ENCODE measurements around the gene ACAP2.
"Not testable (repeated sequence)": the region's sequence is repeated elsewhere in the genome, so short reads cannot be mapped to it uniquely, and the experiment has no call there.

ACAP2 gene

DNA sequence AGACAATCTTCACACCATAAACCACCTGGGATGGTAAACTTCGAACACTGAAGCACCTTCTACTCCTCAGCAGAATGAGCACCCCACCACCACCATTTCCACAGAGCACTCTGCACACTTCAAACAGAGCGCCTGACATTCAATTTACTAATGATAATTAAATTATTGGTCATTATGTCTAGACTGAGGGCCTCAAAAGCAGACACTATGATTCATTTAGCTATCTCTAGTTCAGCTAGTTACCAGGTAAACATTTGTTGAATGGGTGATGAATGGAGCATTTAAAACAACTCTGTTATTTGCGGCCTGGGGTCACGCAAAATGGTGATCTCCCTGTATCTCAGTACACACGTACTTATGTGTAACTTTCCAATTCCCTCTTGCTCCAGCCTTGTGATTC lies 40.9 kb downstream of the ACAP2 start:
- no peak for FAIRE-seq
- TF ChIP-seq, protein P1, sequence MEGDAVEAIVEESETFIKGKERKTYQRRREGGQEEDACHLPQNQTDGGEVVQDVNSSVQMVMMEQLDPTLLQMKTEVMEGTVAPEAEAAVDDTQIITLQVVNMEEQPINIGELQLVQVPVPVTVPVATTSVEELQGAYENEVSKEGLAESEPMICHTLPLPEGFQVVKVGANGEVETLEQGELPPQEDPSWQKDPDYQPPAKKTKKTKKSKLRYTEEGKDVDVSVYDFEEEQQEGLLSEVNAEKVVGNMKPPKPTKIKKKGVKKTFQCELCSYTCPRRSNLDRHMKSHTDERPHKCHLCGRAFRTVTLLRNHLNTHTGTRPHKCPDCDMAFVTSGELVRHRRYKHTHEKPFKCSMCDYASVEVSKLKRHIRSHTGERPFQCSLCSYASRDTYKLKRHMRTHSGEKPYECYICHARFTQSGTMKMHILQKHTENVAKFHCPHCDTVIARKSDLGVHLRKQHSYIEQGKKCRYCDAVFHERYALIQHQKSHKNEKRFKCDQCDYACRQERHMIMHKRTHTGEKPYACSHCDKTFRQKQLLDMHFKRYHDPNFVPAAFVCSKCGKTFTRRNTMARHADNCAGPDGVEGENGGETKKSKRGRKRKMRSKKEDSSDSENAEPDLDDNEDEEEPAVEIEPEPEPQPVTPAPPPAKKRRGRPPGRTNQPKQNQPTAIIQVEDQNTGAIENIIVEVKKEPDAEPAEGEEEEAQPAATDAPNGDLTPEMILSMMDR (IDR thresholded peaks at IDR 0.05; ENCODE audit: insufficient read depth, missing control alignments), result no peak
- no peak for DNase-seq (ENCODE audit: insufficient read length, low spot score)

DNA sequence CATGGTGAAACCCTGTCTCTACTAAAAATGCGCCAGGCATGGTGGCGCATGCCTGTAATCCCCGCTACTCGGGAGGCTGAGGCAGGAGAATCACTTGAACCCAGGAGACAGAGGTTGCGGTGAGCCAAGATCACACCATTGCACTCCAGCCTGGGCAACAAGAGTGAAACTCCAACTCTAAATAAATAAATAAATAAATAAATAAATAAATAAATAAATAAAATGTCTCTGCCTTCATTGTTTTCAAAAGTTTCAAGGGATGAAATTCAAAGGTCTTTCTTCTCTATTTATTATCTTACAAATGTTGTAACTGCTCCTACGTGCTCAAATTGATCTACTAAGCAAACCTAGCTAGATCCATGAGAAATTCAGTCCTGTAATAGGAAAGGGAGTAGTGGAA lies 44.4 kb downstream of the ACAP2 start:
- not testable (repeated sequence) for DNase-seq (ENCODE audit: insufficient read length, low spot score); FAIRE-seq

DNA sequence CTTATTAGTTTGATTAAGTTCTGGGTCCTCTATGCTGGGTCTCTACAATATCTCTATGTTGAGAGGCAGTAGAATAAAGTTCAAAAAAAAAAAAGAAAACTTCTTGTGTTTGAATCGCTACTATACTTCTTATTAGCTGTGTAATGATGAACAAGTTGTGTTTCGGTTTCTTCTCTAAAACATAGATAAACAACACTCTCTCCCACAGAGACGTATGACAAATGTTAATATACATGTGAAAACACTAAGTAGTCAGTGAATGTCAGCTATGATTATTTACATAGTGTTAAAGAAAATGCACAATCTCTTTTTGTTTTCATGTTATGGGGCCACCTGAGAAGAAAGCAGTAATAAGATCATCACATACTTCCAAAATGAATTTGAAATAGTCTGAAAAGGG lies 45.3 kb downstream of the ACAP2 start:
- TF ChIP-seq, protein P1 (IDR thresholded peaks at IDR 0.05; ENCODE audit: insufficient read depth, missing control alignments), result no peak
- DNase-seq (ENCODE audit: insufficient read length, low spot score), result no peak
- FAIRE-seq, result no peak

DNA sequence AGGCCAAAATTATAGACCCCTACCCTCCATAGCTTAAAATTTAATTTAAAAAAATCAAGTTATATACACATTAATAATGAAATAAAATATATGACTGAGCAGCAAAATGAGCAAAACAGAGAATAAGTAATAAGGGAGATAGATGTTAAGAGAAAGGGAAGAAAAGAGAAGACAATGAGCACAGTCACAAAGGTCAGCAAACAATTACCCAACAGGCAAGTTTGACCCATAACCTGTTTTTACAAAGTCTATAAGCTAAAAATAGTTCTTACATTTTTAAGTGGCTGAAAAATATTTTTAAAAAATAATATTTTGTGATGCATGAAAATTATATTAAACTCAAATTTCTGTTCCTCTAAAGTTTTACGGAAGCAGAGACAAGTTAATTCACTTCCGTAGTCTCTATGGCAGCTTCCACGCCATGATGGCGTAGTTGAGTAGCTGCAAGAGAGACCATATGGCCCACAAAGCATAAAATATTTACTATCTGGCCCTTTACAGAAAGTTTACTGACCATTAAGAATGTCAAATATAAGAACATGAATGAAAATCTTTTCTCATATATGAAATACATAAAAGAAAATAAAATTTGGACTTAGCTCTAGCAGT lies 47.5 kb downstream of the ACAP2 start:
- FAIRE-seq (no peak), DNase-seq (ENCODE audit: insufficient read length, low spot score) (no peak)
- TF ChIP-seq, protein P1 (IDR thresholded peaks at IDR 0.05; ENCODE audit: insufficient read depth, missing control alignments), result no peak

DNA sequence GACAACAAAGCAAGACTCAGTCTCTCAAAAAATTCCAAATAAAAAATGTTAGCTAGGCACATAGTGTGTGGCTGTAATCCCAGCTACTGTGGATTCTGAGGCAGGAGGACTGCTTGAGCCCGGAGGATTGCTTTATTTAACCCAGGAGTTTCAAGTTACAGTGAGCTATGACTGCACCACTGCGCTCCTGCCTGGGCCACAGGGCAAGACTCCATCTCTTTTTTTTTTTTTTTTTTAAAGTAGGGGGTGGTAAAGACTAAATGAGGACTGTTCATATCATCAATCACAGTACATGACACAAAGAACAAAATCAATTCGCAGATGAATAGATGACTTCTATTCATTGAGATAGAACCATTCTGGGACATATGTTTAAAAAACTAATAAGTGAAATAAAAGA lies 48.1 kb downstream of the ACAP2 start:
- no peak for DNase-seq (ENCODE audit: insufficient read length, low spot score)
- TF ChIP-seq, protein P1 (IDR thresholded peaks at IDR 0.05; ENCODE audit: insufficient read depth, missing control alignments), result no peak
- no peak for FAIRE-seq

DNA sequence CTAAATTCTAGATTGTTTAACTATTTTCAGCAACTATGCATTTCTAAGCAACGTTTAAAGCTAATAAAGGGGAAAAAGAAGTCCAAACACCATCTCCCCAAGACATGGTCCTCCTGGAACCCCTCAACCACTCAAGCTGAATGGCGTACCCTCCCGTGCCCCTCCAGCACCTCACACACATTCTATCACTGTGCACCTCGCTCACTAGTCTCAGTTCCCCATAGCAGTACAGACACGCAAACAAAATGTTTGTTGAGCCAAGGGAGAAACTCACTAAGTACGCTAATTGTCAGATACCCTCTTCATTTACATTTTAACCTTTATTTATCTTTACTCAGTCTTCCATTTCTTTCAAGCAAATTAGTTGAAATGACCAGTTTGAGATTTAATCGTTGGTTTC lies 48.8 kb downstream of the ACAP2 start:
- DNase-seq (ENCODE audit: insufficient read length, low spot score), result no peak
- TF ChIP-seq, protein P1 (IDR thresholded peaks at IDR 0.05; ENCODE audit: insufficient read depth, missing control alignments), result no peak

DNA sequence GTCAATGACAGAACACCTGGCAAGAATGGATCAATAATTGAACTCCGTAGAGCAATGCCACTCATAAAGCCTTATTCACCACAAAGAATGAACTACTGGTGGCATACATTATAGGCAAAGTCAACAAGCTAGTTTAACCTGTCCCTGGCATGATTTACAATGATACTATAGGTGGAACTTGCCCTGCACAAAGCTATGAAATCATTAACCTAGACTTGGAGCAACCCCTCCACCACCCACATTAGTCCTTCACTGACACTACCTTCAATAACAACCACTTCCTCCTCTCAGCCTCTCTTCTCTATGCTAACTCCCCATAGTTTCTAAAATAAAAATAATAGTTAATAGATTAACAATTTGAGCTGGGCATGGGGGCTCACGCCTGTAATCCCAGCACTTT lies 54.4 kb downstream of the ACAP2 start:
- no peak for DNase-seq (ENCODE audit: insufficient read length, low spot score)
- TF ChIP-seq, protein P1 (IDR thresholded peaks at IDR 0.05; ENCODE audit: insufficient read depth, missing control alignments), result no peak
- no peak for FAIRE-seq

More for the DNA sequence above, 48.8 kb downstream of the ACAP2 start:
- FAIRE-seq, result no peak

DNA sequence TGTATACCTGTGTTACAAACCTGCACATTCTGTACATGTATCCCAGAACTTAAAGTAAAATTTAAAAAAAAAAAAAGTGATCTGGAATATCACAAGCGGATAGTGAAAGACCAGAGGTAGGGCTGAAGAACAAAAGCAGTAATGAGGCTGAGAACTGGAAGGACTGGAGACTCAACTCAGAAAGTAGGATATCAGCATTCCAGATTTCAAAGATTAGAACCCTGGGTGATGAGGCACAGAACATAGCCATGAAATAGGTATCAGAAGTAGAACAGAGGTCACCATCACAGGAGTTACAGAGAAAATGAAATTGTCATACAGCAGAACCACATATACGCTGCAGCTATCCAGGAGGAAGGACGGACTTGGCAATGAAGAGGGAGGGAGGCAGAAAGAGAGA lies 56.1 kb downstream of the ACAP2 start:
- FAIRE-seq (no peak), DNase-seq (ENCODE audit: insufficient read length, low spot score) (no peak)
- TF ChIP-seq, protein P1 (IDR thresholded peaks at IDR 0.05; ENCODE audit: insufficient read depth, missing control alignments), result no peak

Data from D721Med (cell line).